ENCODE data around the gene WDPCP. TPM values are rescaled to one million over a fixed set of nuclear protein-coding genes. Genes with fewer than 3 reads are reported as not detected.

Gene WDPCP
- total and polyA plus RNA-seq, 9 donors, result 5.5 to 11.7 (median 7.6) TPM

- no peak for DNase-seq
These were observed 516.6 kb downstream of the WDPCP start for GRCh38 chr2:63071664-63072063.

More at GRCh38 chr2:63071664-63072063, 516.6 kb downstream of the WDPCP start:
- H3K36me3 ChIP-seq (ENCODE audit: control insufficient read depth, insufficient read depth, low read length), result no peaks in the 10 kb centered on the region
- H3K27ac ChIP-seq (ENCODE audit: low read length), result no peak overlapping the region
- peaks cover 13% of the 10 kb centered on the region for H3K27me3 ChIP-seq (ENCODE audit: control insufficient read depth, insufficient read depth, low read length)
- no peaks in the 10 kb centered on the region for H3K4me1 ChIP-seq (ENCODE audit: control insufficient read depth, insufficient read depth, low read length)
- H3K9me3 ChIP-seq (replicated peaks; ENCODE audit: control insufficient read depth, low read depth, low read length), result no peaks in the 10 kb centered on the region
- H3K4me3 ChIP-seq (ENCODE audit: low read length), result no peak overlapping the region
- no CpG with 5 or more reads among the region's 2 CpGs for WGBS (ENCODE audit: insufficient coverage)

Other genes starting within 250 kb of the WDPCP start
- 268 TPM for gene MDH1, start 486 bp upstream of the WDPCP start, total RNA-seq
- gene MDH1, start 486 bp upstream of the WDPCP start, polyA plus RNA-seq (ENCODE audit: insufficient read depth in 1 of 8, insufficient read length in 8 of 8, low replicate concordance in 1 of 8), result 100 to 1,000 TPM; 294 to 421 (median 347) TPM